Glutamatergic neuron (in vitro differentiated cells): ENCODE data around the gene WWOX. TPM values are rescaled to one million over a fixed set of nuclear protein-coding genes. Genes with fewer than 3 reads are reported as not detected.

Experiments used
- DNase-seq: peaks from one replicate; pipeline ENCODE4 v3.0.0; 2022
- H3K27ac Mint-ChIP-seq: one replicate; pipeline ENCODE4 v1.8.0; 2020; ENCODE audit warnings: mild to moderate bottlenecking, mixed read lengths, inconsistent platforms; ENCODE audit not compliant: unreplicated experiment
- H3K27me3 Mint-ChIP-seq: one replicate; pipeline ENCODE4 v1.8.0; 2020; ENCODE audit warnings: mild to moderate bottlenecking, moderate library complexity, mixed read lengths, inconsistent platforms; ENCODE audit not compliant: unreplicated experiment
- H3K36me3 Mint-ChIP-seq: one replicate; pipeline ENCODE4 v1.8.0; 2020; ENCODE audit warnings: mild to moderate bottlenecking, mixed read lengths, inconsistent platforms; ENCODE audit not compliant: unreplicated experiment
- H3K4me1 Mint-ChIP-seq: one replicate; pipeline ENCODE4 v1.8.0; 2020; ENCODE audit warnings: mild to moderate bottlenecking, low read depth, mixed read lengths, inconsistent platforms; ENCODE audit not compliant: unreplicated experiment
- H3K4me3 Mint-ChIP-seq: one replicate; pipeline ENCODE4 v1.8.0; 2020; ENCODE audit warnings: mild to moderate bottlenecking, mixed read lengths, inconsistent platforms; ENCODE audit not compliant: unreplicated experiment
- H3K9me3 Mint-ChIP-seq: one replicate; pipeline ENCODE4 v1.8.0; 2020; ENCODE audit warnings: mild to moderate bottlenecking, moderate library complexity, mixed read lengths, inconsistent platforms; ENCODE audit not compliant: unreplicated experiment
- CTCF ChIP-seq: fragments of 200-600 bp; sonication (generic); IDR thresholded peaks from one replicate; pipeline ENCODE4 v1.5.0; 2021; ENCODE audit not compliant: partially characterized antibody, unreplicated experiment
- total RNA-seq: library from RNA; stranded (reverse); fragmentation: NEBNext Ultra II Directional; extraction: Animal tissue kit (Norgen Biotek cat#: 25700); gene quantifications from one replicate; pipeline ENCODE4 v1.2.1, GENCODE V29; 2021; ENCODE audit not compliant: unreplicated experiment

Gene WWOX
- total RNA-seq, 1 donor from 2014 or later, result 10.3 TPM

GRCh38 chr16:79127766-79128165 lies 1028.3 kb downstream of the WWOX start:
- DNase-seq, result no peak
- no peaks in the 10 kb centered on the region for H3K4me1 Mint-ChIP-seq
- no peaks in the 10 kb centered on the region for H3K9me3 Mint-ChIP-seq
- no peaks in the 10 kb centered on the region for H3K36me3 Mint-ChIP-seq
- TF ChIP-seq CTCF, result no peak
- no peak overlapping the region for H3K27ac Mint-ChIP-seq
- no peaks in the 10 kb centered on the region for H3K27me3 Mint-ChIP-seq
- no peak overlapping the region for H3K4me3 Mint-ChIP-seq

- Mint-ChIP-seq H3K4me3 (no peak overlapping the region), H3K27me3 (no peaks in the 10 kb centered on the region), H3K9me3 (no peaks in the 10 kb centered on the region), H3K4me1 (no peaks in the 10 kb centered on the region), H3K27ac (no peak overlapping the region), H3K36me3 (no peaks in the 10 kb centered on the region)
- no peak for DNase-seq
- no peak for TF ChIP-seq CTCF
Measured at GRCh38 chr16:79128706-79129105, 1029.3 kb downstream of the WWOX start.

GRCh38 chr16:79130616-79131015 lies 1031.2 kb downstream of the WWOX start:
- H3K27ac Mint-ChIP-seq, result no peak overlapping the region

GRCh38 chr16:79131321-79132075 lies 1032.0 kb downstream of the WWOX start:
- H3K36me3 Mint-ChIP-seq, result no peaks in the 10 kb centered on the region

More at GRCh38 chr16:79130616-79131015, 1031.2 kb downstream of the WWOX start:
- no peaks in the 10 kb centered on the region for H3K9me3 Mint-ChIP-seq
- DNase-seq, result no peak
- H3K27me3 Mint-ChIP-seq, result no peaks in the 10 kb centered on the region
- H3K4me3 Mint-ChIP-seq, result no peak overlapping the region
- TF ChIP-seq CTCF, result no peak
- H3K36me3 Mint-ChIP-seq, result no peaks in the 10 kb centered on the region
- H3K4me1 Mint-ChIP-seq, result no peaks in the 10 kb centered on the region

More at GRCh38 chr16:79131321-79132075, 1032.0 kb downstream of the WWOX start:
- Mint-ChIP-seq H3K27me3 (no peaks in the 10 kb centered on the region), H3K4me1 (no peaks in the 10 kb centered on the region), H3K4me3 (no peak overlapping the region), H3K27ac (no peak overlapping the region), H3K9me3 (no peaks in the 10 kb centered on the region)
- no peak for TF ChIP-seq CTCF
- no peak for DNase-seq
